ENCODE data around the gene CDCA4. TPM values are rescaled to one million over a fixed set of nuclear protein-coding genes. Genes with fewer than 3 reads are reported as not detected.

Gene CDCA4
- polyA plus RNA-seq, 1 donor from 2014 or later = 5.4 TPM

- Histone ChIP-seq H3K4me2 (ENCODE audit: low read length) (no peak overlapping the region), H3K4me3 (ENCODE audit: low read length) (no peak overlapping the region), H3K79me2 (replicated peaks; ENCODE audit: insufficient read depth, low read length) (peaks cover 7% of the 10 kb centered on the region), H4K20me1 (ENCODE audit: insufficient read depth) (no peaks in the 10 kb centered on the region), H3K27ac (ENCODE audit: low read length) (no peak overlapping the region), H3K36me3 (ENCODE audit: insufficient read depth, low read length) (no peaks in the 10 kb centered on the region), H3F3A (ENCODE audit: insufficient read depth, low read length, poor library complexity, severe bottlenecking) (peaks cover 6% of the 10 kb centered on the region), H2AFZ (ENCODE audit: low read depth, low read length) (no peak overlapping the region), H3K9me3 (ENCODE audit: low read length) (no peaks in the 10 kb centered on the region), H3K9ac (ENCODE audit: low read length) (no peak overlapping the region), H3K27me3 (ENCODE audit: insufficient read depth, low read depth, low read length) (no peaks in the 10 kb centered on the region), H3K9me2 (ENCODE audit: insufficient read depth, low read length) (no peaks in the 10 kb centered on the region)
- TF ChIP-seq EP300 (conservative IDR thresholded peaks at IDR 0.05; ENCODE audit: poor library complexity, severe bottlenecking) (no peak), EZH2 (IDR thresholded peaks at IDR 0.05; ENCODE audit: borderline replicate concordance, insufficient read depth, low read length, poor library complexity, severe bottlenecking) (no peak), MXI1 (conservative IDR thresholded peaks at IDR 0.05; ENCODE audit: poor library complexity, severe bottlenecking) (no peak), SMC3 (conservative IDR thresholded peaks at IDR 0.05; ENCODE audit: poor library complexity) (no peak), CTCF (IDR thresholded peaks at IDR 0.05; ENCODE audit: poor library complexity, severe bottlenecking) (no peak), RAD21 (conservative IDR thresholded peaks at IDR 0.05) (no peak), TAF1 (IDR thresholded peaks at IDR 0.05; ENCODE audit: low read depth) (no peak), POLR2AphosphoS5 (IDR thresholded peaks at IDR 0.05) (no peak), REST (IDR thresholded peaks at IDR 0.05; ENCODE audit: borderline replicate concordance) (no peak)
Measured at GRCh38 chr14:105023791-105024480, 3.1 kb upstream of the CDCA4 start.

- no peak for TF ChIP-seq REST (IDR thresholded peaks at IDR 0.05; ENCODE audit: borderline replicate concordance)
- no peak for TF ChIP-seq SMC3 (conservative IDR thresholded peaks at IDR 0.05; ENCODE audit: poor library complexity)
- no peak for TF ChIP-seq EP300 (conservative IDR thresholded peaks at IDR 0.05; ENCODE audit: poor library complexity, severe bottlenecking)
- TF ChIP-seq EZH2 (IDR thresholded peaks at IDR 0.05; ENCODE audit: borderline replicate concordance, insufficient read depth, low read length, poor library complexity, severe bottlenecking) = no peak
- no peak for TF ChIP-seq RAD21 (conservative IDR thresholded peaks at IDR 0.05)
- TF ChIP-seq MXI1 (conservative IDR thresholded peaks at IDR 0.05; ENCODE audit: poor library complexity, severe bottlenecking) = no peak
- no peak for TF ChIP-seq POLR2AphosphoS5 (IDR thresholded peaks at IDR 0.05)
- no peak for TF ChIP-seq TAF1 (IDR thresholded peaks at IDR 0.05; ENCODE audit: low read depth)
- Histone ChIP-seq H2AFZ (ENCODE audit: low read depth, low read length) (no peak overlapping the region), H3K9me2 (ENCODE audit: insufficient read depth, low read length) (no peaks in the 10 kb centered on the region), H3K4me2 (ENCODE audit: low read length) (no peak overlapping the region), H3F3A (ENCODE audit: insufficient read depth, low read length, poor library complexity, severe bottlenecking) (peaks cover 6% of the 10 kb centered on the region), H3K9ac (ENCODE audit: low read length) (no peak overlapping the region), H4K20me1 (ENCODE audit: insufficient read depth) (no peaks in the 10 kb centered on the region), H3K4me3 (ENCODE audit: low read length) (no peak overlapping the region), H3K27ac (ENCODE audit: low read length) (no peak overlapping the region), H3K9me3 (ENCODE audit: low read length) (no peaks in the 10 kb centered on the region), H3K27me3 (ENCODE audit: insufficient read depth, low read depth, low read length) (no peaks in the 10 kb centered on the region), H3K79me2 (replicated peaks; ENCODE audit: insufficient read depth, low read length) (peaks cover 14% of the 10 kb centered on the region), H3K36me3 (ENCODE audit: insufficient read depth, low read length) (no peaks in the 10 kb centered on the region)
Measured at GRCh38 chr14:105023144-105023543, 2.3 kb upstream of the CDCA4 start.

All from neural cell (in vitro differentiated cells).